GM19043 (cell line): ENCODE data around the gene ABCA3.
"Not testable (repeated sequence)": the region's sequence is repeated elsewhere in the genome, so short reads cannot be mapped to it uniquely, and the experiment has no call there.

Source experiments
- ATAC-seq: cut with Tn5 transposase; IDR thresholded peaks from one replicate; pipeline ENCODE4 v1.9.1; 2021; ENCODE audit warnings: low read depth; ENCODE audit not compliant: unreplicated experiment

ABCA3 gene

DNA sequence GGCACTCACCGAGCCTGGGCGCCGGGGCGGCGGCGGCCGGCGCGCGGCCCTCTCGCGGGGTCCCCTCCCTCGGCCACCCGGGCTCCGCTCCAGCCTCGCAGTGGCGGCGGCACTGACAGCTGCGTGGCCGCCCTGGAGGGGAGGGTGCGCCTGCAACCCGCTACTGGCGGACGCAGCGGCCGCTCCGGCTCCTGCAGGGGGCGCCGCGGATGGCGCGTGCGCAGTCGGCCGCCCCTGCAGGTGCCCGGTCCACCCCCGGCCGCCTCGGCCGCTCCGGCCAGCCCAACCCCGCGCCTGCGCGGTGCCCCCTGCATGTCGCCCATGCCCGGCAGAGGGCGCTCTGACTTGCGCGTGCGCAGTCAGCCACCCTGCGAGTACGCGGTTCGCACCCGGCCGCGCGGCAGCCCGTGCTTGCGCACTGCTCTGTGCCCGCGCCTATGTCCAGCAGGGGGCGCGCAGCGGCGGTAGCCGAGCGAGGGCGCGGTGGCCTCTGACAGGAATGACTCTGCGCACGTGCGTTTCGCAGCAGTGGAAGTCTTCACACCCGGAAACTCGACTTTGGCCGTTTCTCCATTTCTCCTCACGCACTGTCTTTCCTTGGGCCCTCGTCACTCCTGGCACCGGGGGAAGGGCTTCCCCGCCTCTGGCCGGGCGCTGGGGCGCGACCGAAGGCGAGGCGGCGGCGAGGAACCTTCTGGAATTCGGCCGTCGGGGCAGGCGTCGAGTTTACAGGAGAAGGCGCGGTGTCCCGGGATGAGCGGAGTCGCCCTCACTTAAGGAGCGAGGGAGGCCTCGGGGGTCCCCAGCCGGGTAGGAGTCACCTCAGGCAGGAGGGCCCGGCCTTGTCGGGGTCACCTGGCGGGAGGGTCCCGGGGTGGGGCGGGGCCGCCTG lies at the start of gene ABCA3:
Gene ABCA3 (minus strand): TSS at position 165 of the 892 bp plus-strand sequence. CDS start 14,262 bp downstream, outside the sequence.
- ATAC-seq, result peak; percentile 75

DNA sequence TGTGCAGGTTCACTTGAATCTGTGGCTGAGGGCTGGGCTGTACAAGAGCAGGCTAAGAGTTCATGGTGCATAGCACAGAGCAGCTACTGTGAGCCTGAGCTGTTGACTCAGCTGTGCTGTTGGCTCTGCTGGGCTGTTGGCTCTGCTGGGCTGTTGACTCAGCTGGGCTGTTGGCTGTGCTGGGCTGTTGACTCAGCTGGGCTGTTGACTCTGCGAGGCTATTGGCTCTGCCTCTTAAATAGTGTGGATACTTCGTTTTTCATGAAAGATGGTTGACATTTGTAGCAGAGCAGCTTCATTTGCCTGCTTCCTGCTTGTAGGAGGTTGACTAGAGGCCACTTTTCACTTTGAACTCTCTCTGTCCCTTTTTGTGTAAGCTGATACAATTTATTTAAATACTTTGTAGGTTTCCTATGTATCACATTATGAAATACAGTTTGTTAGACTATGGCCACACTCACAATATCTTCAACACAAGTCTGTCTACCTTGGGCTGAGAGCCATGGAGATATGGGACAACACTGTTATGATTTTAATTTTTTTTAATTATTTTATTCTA lies 48.4 kb upstream of the ABCA3 start:
- no peak for ATAC-seq

DNA sequence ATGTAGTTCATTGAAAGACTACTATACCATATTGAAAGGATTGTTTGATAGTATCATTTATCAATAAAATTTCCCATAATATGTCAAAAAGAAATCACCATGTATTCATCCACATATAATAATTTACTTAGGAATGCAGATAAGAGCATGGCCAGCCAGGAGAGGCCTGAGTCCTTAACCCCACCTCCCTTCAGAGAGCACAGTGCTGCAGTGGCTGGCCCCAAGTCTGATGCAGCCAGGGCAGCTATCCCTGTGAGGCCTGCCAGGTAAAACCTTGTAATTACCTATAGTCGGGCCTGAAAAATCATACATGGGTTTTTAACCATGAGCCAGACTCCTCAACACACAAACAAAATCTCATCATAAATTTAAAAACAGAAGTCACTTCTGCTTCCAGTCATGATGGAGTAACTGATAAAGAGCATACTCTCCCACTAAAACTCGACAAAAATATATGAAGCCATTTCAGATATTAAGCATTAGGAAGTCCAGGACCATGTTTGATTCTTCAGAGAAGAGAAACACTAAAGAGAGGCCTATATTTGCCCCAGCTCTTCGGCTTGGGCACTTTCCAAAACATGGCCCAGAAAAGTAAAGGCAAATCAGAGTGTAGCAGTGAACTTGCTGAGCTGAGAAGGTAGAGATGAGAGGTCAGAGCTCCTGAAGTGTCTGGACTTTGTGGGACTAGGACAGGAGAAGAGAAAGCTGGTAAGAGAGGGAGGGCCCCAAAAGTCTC lies 47.8 kb upstream of the ABCA3 start:
- no peak for ATAC-seq

DNA sequence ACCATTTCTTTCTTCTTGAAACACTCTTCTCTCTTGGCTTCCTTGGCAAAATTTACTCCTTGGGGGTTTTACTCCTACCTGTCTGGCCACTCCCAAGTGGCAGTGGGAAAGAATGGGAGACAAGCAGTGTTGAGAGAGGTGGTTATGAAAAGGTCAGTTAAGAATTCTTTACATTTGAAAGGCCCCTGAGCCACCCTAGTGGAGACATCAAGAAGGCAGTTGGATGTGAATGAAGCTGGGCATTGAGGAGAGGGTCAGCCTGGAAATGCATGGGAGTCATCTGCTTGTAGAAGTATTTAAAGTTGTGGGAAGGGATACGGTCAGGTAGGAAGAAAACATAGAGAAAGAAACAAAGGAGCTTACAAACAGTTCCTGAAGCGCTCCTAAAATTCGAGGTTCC lies 46.5 kb upstream of the ABCA3 start:
- ATAC-seq, result no peak

DNA sequence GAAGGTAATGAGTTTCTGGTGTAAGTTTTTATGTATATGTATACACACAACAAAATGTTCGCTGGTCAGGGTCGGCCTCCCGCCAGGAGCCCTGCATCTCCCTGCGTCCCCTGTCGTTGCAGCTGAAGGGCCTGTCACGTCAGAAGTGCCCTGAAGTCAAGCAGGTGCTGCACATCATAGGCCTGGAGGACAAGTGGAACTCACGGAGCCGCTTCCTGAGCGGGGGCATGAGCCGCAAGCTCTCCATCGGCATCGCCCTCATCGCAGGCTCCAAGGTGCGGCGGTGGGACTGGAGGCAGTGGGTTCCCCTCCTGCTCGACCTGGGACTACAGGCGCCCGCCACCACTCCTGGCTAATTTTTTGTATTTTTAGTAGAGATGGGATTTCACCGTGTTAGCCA lies 45.5 kb upstream of the ABCA3 start:
- not testable (repeated sequence) for ATAC-seq

DNA sequence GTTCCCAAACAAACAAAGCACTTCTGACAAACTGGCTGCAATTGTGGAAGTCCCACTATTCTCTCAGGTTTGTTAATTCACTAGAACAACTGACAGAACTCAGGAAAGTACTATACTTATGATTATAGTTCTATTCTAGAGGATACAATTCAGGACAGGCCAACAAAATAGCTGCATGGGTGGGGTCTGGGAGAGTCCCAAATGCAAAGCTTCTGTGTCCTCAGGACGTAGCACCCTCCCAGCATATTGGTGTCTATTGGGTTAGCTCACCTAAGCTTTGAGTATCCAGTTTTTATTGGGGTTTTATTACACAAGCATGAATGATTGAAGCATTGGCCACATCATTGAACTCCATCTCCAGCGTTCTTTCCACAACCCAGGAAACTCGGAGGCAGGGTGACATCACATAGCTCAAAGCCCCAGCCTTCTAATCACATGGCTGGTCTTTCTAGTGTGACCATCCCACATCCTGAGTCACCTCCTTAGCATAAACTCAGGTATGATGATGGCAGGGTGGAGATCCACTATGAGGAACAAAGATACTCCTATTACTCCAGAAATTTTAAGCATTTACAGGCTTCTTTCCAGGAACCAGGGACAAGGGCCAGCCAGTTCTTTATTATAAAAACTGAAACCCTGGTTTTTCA lies 44.8 kb upstream of the ABCA3 start:
- ATAC-seq, result no peak

DNA sequence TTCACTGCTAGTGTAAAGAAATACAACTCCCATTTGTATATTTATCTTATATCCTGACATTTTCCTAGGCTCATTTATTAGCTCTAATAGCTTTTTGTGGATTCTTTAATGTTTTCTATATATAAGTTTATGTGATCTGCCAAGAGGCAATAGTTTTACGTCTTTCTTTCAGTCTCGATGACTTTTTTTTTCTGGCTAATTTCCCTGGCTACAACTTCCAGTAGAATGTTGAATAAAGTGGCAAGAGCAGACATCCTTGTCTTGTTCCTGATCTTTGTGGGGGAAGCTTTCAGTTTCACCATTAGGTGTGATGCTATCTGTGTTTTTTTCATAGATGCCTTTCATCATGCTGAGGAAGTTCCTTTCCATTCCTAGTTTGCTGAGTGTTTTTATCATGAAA lies 43.9 kb upstream of the ABCA3 start:
- ATAC-seq, result no peak

DNA sequence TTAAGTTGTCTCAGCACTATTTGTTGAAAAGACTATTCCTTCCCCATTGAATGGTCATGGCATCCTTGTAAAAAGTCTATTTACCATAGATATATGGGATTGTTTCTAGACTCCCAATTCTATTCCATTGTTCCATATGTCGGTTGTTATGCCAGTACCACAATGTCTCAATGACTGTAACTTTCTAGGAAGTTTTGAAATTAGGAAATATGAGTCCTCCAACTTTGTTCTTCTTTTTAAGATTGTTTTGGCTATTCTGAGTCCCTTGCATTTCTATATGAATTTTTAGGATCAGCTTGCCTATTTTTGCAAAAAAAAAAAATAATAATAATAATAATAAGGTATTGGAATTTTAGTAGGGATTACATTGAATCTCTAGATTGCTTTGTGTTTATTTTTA lies 43.0 kb upstream of the ABCA3 start:
- ATAC-seq, result no peak

DNA sequence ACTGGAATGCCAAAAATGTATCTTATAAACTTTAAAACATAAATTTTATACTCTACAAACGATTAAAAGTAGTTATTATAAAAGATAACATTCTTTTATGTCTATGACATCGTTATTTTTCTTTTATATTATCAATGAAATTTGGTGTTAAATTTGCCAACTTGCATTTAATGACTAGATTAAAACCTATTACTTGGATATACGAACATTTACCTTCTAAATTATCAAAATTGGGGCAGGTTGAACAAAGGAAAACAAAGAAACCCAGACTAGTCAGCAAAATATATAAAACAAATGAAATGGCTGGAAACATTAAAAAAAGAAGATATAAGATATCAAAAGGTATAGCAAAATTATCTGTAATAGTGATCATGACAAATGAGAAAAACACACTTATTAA lies 34.1 kb upstream of the ABCA3 start:
- ATAC-seq, result no peak

DNA sequence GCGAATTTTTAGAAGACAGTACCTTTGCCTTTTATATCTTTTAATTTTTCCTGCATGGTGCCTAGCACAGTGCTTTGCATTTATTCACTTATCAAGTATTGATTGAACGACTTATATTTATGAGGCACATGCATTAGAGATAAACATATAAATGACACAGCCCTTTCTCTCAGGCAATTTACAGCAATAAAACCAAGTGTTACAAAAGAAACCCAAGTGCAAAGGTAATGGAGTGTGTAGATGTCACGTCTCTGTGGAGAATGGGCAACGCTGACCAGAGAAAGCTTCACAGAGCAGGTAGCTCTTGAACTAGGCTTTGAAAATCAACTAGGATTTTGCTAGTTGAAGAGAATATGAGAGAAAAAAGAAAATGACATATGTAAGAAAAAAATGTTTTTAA lies 32.6 kb upstream of the ABCA3 start:
- ATAC-seq, result no peak

DNA sequence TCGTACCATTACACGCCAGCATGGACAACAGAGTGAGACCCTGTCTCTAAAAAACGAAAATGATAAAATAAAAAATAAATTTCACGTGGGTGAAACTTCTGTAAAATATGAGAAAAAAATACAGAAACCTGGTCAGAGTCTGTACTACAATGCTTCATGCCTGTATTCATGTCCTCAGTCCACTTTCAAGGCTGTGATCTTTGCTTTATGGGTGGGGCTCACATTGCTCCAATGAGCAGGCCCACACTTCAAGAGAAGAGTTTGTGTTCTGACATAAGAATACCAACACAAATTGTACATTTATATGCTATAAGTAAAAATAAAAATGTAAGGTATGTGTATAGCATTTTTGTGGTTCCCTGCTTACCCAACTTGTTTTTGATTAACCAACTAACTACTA lies 32.2 kb upstream of the ABCA3 start:
- no peak for ATAC-seq

DNA sequence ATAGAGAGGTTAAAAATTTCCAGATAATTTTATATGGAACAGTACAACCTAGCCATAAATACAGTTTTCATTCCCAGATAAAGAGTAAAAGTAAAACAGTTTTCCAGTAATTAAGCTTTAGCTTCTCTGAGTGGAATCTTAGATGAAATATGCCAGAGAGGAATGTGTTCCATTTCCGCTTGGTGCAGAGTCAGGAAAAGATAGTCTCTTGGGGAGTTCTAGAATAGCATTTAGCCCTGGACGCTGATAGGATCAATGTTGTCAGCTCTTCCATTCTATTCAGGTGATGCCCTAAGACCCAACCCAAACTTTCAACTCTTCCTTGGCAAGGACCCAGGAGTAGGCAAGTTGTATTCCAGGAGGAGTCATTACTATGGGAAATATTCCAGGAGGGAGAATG lies 30.9 kb upstream of the ABCA3 start:
- no peak for ATAC-seq

DNA sequence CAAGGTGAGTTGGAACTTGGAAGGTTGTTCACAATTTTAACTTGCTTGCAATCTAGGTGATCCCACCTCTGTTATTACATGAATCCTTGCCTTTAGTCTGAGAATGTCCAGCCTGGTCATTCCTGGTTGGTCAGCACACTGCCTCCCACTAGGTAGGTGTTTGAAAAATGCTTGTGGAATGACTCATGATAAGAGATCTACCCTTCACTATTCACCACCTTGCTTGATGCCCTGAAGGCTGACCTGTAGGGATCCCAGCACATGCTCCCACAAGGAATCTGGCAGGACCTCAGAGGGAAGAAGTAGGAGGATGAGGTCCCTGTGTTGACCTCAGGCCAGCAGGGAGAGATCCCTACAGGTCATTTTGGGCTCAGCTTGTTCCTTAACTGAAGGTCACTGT lies 30.2 kb upstream of the ABCA3 start:
- ATAC-seq, result no peak

DNA sequence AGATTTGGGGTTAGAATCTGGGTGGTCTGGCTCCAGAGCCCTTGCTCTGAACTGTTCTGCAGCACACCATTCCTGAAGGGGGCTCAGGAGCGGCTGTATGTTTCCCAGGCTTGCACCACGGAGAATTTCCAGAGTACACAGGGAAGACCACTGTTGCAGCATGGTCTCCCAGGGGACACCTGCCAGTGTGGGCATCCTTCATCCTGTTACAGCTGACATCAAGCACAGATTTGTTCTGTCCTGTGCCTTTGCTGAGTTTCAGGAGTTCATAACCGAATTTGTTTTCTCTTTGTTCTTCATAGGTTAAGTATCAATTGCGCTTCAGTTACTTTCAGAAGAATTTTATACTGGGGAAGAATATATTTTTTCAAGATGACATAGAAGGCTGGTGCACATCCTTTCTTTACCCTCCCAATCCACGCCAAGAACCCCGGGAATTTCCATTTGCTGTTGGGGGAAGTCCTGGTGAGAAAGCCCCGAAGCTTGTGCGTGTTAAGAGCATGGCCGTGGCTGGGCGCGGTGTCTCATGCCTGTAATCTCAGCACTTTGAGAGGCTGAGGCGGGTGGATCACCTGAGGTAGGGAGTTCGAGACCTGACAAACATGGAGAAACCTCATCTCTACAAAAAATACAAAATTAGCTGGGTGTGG lies 26.3 kb upstream of the ABCA3 start:
- ATAC-seq, result no peak

DNA sequence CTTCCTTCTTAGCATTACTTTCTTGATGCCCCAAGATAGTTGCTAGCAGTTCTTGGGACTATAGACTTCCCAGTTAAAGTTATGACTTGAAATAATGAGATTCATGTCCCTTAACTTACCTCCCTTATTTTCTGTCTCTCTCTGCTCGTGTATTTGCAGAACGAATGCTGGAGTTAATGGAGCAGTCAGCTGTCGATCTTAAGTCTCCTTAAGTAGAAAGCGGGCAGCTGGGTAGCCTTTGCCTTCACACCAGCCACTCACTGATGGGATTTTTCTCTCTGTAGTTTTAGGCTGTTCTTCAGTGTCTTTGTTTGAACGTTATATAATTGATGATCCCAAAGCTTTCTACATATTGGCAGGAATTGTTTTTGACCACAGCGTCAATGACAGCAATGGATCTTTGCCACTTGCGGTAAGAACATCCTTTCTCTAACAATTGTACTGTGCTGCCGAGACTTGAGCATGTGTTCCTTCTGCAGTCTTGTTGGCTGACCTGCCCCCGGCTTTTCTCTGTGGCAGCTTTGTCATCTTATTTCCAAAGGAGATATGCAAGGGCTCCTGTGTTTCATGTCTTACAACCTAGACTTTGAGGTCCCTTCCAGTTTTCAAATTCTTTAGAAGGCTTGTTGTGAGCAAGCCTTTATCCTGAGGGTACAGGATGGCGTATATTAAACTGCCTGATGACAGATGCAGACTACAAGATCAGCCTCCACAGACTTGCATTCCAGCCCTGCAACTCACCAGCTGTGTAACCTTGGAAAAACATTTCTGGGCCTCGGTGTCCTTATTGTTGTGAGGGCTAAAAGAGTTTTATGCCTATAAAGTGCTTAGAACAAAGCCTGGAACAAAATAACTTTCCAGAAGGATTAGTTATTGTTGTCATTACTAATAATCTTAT lies 25.1 kb upstream of the ABCA3 start:
- ATAC-seq, result no peak

DNA sequence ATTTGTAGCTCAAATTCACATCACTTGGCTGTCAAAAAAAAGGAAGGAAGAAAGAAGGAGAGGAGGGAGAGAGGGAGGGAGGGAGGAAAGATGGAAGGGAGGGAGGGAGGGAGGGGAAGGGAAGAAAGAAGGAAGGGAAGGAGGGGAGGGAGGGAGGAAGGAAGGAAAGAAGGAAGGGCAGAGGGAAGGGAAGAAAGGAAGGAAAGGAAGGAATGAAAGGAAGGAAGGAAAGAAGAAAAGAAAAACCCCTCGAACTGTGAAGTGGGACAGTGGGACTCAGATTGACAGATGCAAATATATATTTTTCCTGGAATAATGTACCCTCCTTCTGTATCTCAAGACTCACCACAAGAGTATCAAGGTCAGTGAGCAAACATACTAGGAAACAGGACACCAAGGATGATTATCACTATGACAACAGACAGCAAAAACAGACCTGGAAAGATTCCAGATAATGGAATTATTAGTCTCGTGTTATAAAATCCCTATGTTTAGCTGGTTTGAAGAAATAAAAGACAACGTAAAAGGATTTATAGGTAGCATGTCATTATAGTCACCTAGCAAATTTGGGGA lies 24.2 kb upstream of the ABCA3 start:
- no peak for ATAC-seq

DNA sequence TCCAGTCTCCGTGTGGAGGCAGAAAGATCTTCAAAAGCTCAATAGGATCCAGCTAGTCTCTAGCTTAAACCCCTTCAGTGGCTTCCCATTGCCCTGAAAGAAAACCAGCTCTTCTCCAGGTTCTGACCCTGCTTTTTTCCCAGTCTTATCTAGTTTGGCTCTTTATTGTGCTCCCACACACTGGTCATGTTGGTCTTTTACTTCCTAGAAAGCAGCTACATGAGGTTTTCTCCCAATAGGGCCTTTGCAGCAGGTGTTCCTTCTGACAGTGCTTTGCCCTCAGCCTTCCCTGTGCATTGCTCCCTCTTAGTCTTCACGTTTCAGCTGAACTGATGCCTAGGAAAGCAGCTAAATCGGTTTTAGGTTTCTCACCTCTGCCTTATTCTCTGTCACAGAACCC lies 21.7 kb upstream of the ABCA3 start:
- ATAC-seq, result no peak

DNA sequence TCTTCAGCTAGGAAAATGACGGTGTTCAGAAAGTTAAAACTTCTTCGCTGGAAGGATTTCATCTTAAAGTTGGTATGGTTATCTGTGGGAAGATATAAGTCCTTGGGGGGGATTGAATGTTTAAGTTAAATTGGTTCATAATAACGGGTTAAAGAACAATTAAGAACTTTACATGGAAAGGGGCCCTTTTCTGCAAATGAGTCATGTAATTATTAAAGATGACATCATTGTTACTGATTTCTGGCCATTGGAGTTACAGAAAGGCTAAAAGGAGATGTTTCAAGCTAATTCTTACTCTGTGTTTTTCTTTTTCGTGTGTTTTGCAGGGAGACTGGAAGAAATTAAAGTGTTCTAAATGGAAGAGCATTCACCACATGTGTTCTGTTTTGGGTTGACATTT lies 20.6 kb upstream of the ABCA3 start:
- ATAC-seq, result no peak

DNA sequence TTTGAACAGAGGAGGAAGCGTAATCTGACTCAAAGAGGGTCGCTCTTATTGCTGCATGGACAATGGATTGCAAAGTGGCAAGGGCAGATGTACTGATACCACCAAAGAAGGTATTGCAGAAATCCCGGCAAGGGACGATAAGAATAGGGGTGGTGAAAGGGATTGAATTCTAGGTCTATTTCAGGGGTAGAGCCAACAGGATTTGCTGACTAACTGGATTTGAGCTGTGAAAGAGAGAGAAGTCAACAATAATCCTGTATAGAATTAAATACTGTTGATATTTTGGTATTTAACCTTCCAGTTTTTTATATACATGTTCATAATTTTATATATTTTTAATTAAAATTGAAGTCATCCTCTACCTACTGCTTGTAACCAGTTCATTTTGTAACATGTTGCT lies 19.4 kb upstream of the ABCA3 start:
- ATAC-seq, result no peak
